Hepatocyte (in vitro differentiated cells): ENCODE data around the gene MISP3. TPM values are rescaled to one million over a fixed set of nuclear protein-coding genes. Genes with fewer than 3 reads are reported as not detected.
A peak's percentile ranks its signal among the peaks of the same experiment; 100 is the strongest.

Source experiments
- DNase-seq: peaks from one replicate; pipeline ENCODE4 v3.0.0-alpha.2; 2016; ENCODE audit warnings: low spot score
- H2AFZ ChIP-seq: fragments of 200-600 bp; sonication (generic); 2 replicates; pipeline ENCODE4 v1.6.0; 2016; ENCODE audit warnings: antibody characterized with exemption, mild to moderate bottlenecking
- H3K27ac ChIP-seq: fragments of 200-600 bp; sonication (generic); 2 replicates; pipeline ENCODE4 v1.5.1; 2016; ENCODE audit warnings: mild to moderate bottlenecking
- H3K27me3 ChIP-seq: fragments of 200-600 bp; sonication (generic); 2 replicates; pipeline ENCODE4 v1.6.1; 2016
- H3K36me3 ChIP-seq: fragments of 200-600 bp; sonication (generic); replicated peaks from 2 replicates; pipeline ENCODE4 v1.5.1; 2016; ENCODE audit warnings: low read depth; ENCODE audit not compliant: insufficient read depth
- H3K4me1 ChIP-seq: fragments of 200-600 bp; sonication (generic); 2 replicates; pipeline ENCODE4 v1.5.1; 2016; ENCODE audit warnings: mild to moderate bottlenecking, moderate library complexity; ENCODE audit not compliant: insufficient read depth
- H3K4me2 ChIP-seq: fragments of 200-600 bp; sonication (generic); 2 replicates; pipeline ENCODE4 v1.6.0; 2016
- H3K4me3 ChIP-seq: fragments of 200-600 bp; sonication (generic); 2 replicates; pipeline ENCODE4 v1.5.1; 2016; ENCODE audit warnings: mild to moderate bottlenecking
- H3K79me2 ChIP-seq: fragments of 200-600 bp; sonication (generic); 2 replicates; pipeline ENCODE4 v1.6.0; 2017; ENCODE audit warnings: mild to moderate bottlenecking
- H3K9me2 ChIP-seq: fragments of 200-600 bp; sonication (generic); replicated peaks from 2 replicates; pipeline ENCODE4 v1.6.0; 2017; ENCODE audit warnings: mild to moderate bottlenecking; ENCODE audit not compliant: insufficient read depth
- H3K9me3 ChIP-seq: fragments of 200-600 bp; sonication (generic); 2 replicates; pipeline ENCODE4 v1.5.1; 2016; ENCODE audit warnings: low read depth, mild to moderate bottlenecking
- H4K20me1 ChIP-seq: fragments of 200-600 bp; sonication (generic); 2 replicates; pipeline ENCODE4 v1.6.0; 2016; ENCODE audit warnings: mild to moderate bottlenecking; ENCODE audit not compliant: insufficient read depth, poor library complexity, severe bottlenecking
- CTCF ChIP-seq: fragments of 200-600 bp; sonication (generic); IDR thresholded peaks from 2 replicates; pipeline ENCODE4 v1.5.1; 2016; ENCODE audit warnings: antibody characterized with exemption, mild to moderate bottlenecking; ENCODE audit not compliant: poor library complexity
- EZH2 ChIP-seq: fragments of 200-600 bp; sonication (generic); IDR thresholded peaks from 2 replicates; pipeline ENCODE4 v1.6.1; 2016; ENCODE audit warnings: antibody characterized with exemption, mild to moderate bottlenecking, borderline replicate concordance
- EZH2phosphoT487 ChIP-seq: fragments of 200-600 bp; sonication (generic); IDR thresholded peaks from one replicate; pipeline ENCODE4 v1.6.1; 2018; ENCODE audit warnings: antibody characterized with exemption, mild to moderate bottlenecking, low read depth, moderate library complexity; ENCODE audit not compliant: unreplicated experiment, severe bottlenecking
- WGBS: methylation state at CpG from one replicate; pipeline ENCODE4 v1.1.6; 2016; ENCODE audit warnings: low lambda C conversion rate; ENCODE audit errors: missing lambda C conversion rate; 5-methylcytosine and 5-hydroxymethylcytosine counted together
- polyA plus RNA-seq: library from polyadenylated mRNA; unstranded; fragments of >200 nt; fragmentation: Nextera tagmentation; extraction: Ambion mirVana; gene quantifications from 2 replicates; pipeline ENCODE4 v1.2.1, GENCODE V29; 2016
- total RNA-seq: library from RNA; depleted of rRNA; stranded (reverse); fragments of >200 nt; gene quantifications from 2 replicates; pipeline ENCODE4 v1.2.3, GENCODE V29; 2014

Gene MISP3
- total and polyA plus RNA-seq, 2 experiments from 2014 or later = 4.9 to 13.1 TPM

GRCh38 chr19:14080887-14081796, 8.6 kb downstream of the MISP3 start:
- H3K27me3 ChIP-seq = no peaks in the 10 kb centered on the region
- peak overlapping the region; percentile 49 for H3K4me3 ChIP-seq
- peak overlapping the region; percentile 87 for H3K4me2 ChIP-seq
- no peaks in the 10 kb centered on the region for H3K9me2 ChIP-seq
- no peaks in the 10 kb centered on the region for H3K9me3 ChIP-seq
- peaks cover 25% of the 10 kb centered on the region for H3K79me2 ChIP-seq
- H3K27ac ChIP-seq = peak overlapping the region; percentile 85
- peak; percentile 99 for DNase-seq
- H3K36me3 ChIP-seq = no peaks in the 10 kb centered on the region
- H4K20me1 ChIP-seq = no peaks in the 10 kb centered on the region
- no peak for TF ChIP-seq EZH2
- TF ChIP-seq EZH2phosphoT487 = no peak
- no peak for TF ChIP-seq CTCF
- H3K4me1 ChIP-seq = peaks cover 11% of the 10 kb centered on the region
- 1% methylated on average over 49 of the region's 50 CpGs for WGBS
- peak overlapping the region; percentile 56 for H2AFZ ChIP-seq

- H3K9me2 ChIP-seq = no peaks in the 10 kb centered on the region
- H3K4me1 ChIP-seq = peaks cover 11% of the 10 kb centered on the region
- DNase-seq = peak; percentile 55
- no peaks in the 10 kb centered on the region for H4K20me1 ChIP-seq
- no peaks in the 10 kb centered on the region for H3K27me3 ChIP-seq
- peaks cover 24% of the 10 kb centered on the region for H3K79me2 ChIP-seq
- no peaks in the 10 kb centered on the region for H3K9me3 ChIP-seq
- WGBS = 29% methylated on average over 24 of the region's 24 CpGs
- H2AFZ ChIP-seq = peak overlapping the region; percentile 51
- H3K4me2 ChIP-seq = peak overlapping the region; percentile 87
- H3K4me3 ChIP-seq = peak overlapping the region; percentile 49
- H3K36me3 ChIP-seq = no peaks in the 10 kb centered on the region
- TF ChIP-seq CTCF (no peak), EZH2phosphoT487 (no peak), EZH2 (no peak)
- peak overlapping the region; percentile 85 for H3K27ac ChIP-seq
Measured at GRCh38 chr19:14081797-14082674, 9.4 kb downstream of the MISP3 start.

GRCh38 chr19:14082675-14082960, 10.0 kb downstream of the MISP3 start:
- WGBS = 58% methylated on average over 1 of the region's 1 CpG
- Histone ChIP-seq H3K27ac (peak overlapping the region; percentile 85), H3K4me2 (peak overlapping the region; percentile 87)

More at GRCh38 chr19:14082675-14082960, 10.0 kb downstream of the MISP3 start:
- H3K36me3 ChIP-seq = no peaks in the 10 kb centered on the region
- H3K9me2 ChIP-seq = no peaks in the 10 kb centered on the region
- no peaks in the 10 kb centered on the region for H3K27me3 ChIP-seq
- no peaks in the 10 kb centered on the region for H3K9me3 ChIP-seq
- TF ChIP-seq EZH2 (no peak), EZH2phosphoT487 (no peak), CTCF (no peak)
- peaks cover 21% of the 10 kb centered on the region for H3K79me2 ChIP-seq
- H3K4me1 ChIP-seq = peaks cover 11% of the 10 kb centered on the region
- no peak for DNase-seq
- no peak overlapping the region for H2AFZ ChIP-seq
- H4K20me1 ChIP-seq = no peaks in the 10 kb centered on the region
- H3K4me3 ChIP-seq = no peak overlapping the region
